Measurements from ENCODE around the gene GPC4. TPM values are rescaled to one million over a fixed set of nuclear protein-coding genes. Genes with fewer than 3 reads are reported as not detected.

The GPC4 gene
- total and polyA plus RNA-seq, 4 donors = 12.5 to 32.7 (median 21.9) TPM

DNA sequence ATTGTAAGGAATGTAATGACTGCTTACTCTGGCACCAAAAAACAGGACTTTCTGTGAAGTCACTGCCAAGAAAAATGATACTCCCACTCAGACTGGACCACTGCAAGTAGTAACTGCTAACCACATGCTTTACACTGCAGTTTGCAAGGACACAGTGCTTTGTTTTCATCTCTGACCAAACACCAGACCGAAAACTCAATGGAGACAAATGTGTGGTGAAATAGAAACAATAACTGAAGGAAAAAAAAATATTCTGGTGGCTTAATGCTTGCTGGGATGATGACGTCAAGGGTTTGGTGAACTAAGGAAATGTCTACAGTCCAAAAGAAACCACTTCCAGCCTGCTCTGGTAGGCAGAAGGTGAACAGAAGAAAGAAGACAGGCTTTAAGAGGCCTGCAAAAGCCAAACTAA lies 13.2 kb downstream of the GPC4 start:
- intact Hi-C loops (cut with DNase I) = no loop called here
- no peaks in the 10 kb centered on the region for H3K9me3 ChIP-seq (ENCODE audit: control insufficient read depth, low read length)
- 4 to 25% methylated on average over 2 of the region's 2 CpGs for WGBS, 2 donors
- DNase-seq = no peak
- H3K27me3 ChIP-seq (ENCODE audit: control insufficient read depth in 1 of 2, insufficient read depth in 2 of 2, low read length in 1 of 2) = no peaks in the 10 kb centered on the region
- H3K4me3 ChIP-seq (ENCODE audit: low read length in 2 of 2) = no peak overlapping the region
- no peaks in the 10 kb centered on the region for H3K36me3 ChIP-seq (ENCODE audit: control insufficient read depth in 1 of 2, insufficient read depth in 2 of 2, low read length in 1 of 2)
- no peaks in the 10 kb centered on the region for H3K4me1 ChIP-seq (ENCODE audit: control insufficient read depth in 1 of 2, insufficient read depth in 2 of 2, low read length in 2 of 2)
- H3K27ac ChIP-seq (ENCODE audit: low read depth in 1 of 2, low read length in 2 of 2) = peak overlapping the region in 1 of 2 donors; percentile 10
- ATAC-seq (ENCODE audit: low FRiP score) = peak; percentile 38

DNA sequence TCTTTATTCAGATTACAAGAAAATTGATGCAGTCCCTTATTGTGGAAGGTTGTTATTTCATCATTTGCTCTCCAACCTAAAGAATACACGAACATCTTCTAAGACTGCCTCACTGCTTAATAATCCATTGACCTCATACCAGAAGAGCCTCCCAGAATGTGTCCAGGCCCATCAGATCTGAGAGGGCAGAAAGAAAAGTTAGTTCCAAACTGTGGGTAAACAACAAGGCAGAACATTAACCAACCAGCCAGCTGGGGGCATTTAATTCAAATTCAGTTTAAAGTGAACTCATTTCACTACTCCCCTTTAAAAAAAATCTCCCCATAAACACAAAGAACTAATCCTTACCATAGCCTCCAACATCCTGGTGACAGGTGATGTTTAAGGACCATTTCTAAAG lies 13.8 kb downstream of the GPC4 start:
- ATAC-seq (ENCODE audit: low FRiP score) = no peak

DNA sequence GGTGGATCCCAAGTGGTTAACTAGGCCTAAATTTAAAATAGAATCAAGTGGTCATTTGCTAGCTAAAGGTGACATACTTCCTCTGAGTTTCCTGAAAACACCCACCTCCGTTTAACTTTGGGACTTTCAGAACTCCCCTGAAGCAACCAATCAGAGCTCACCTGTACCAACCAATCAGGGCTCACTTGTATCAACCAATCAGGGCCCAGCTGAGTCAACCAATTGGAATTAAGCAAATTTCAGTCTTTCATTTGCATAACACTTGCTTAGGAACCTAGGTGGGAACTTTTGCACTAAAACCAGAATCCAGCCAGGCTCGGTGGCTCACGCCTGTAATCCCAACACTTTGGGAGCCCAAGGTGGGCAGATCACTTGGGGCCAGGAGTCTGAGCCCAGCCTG lies 15.9 kb downstream of the GPC4 start:
- Histone ChIP-seq H3K4me1 (ENCODE audit: control insufficient read depth in 1 of 2, insufficient read depth in 2 of 2, low read length in 2 of 2) (no peaks in the 10 kb centered on the region), H3K27me3 (ENCODE audit: control insufficient read depth in 1 of 2, insufficient read depth in 2 of 2, low read length in 1 of 2) (no peaks in the 10 kb centered on the region), H3K9me3 (ENCODE audit: control insufficient read depth, low read length) (no peaks in the 10 kb centered on the region), H3K36me3 (ENCODE audit: control insufficient read depth in 1 of 2, insufficient read depth in 2 of 2, low read length in 1 of 2) (no peaks in the 10 kb centered on the region), H3K4me3 (ENCODE audit: low read length in 2 of 2) (no peak overlapping the region), H3K27ac (ENCODE audit: low read depth in 1 of 2, low read length in 2 of 2) (no peak overlapping the region)
- ATAC-seq (ENCODE audit: low FRiP score) (no peak), DNase-seq (no peak)
- WGBS, 2 donors = 84 to 90% methylated on average over 3 of the region's 3 CpGs
- intact Hi-C loops (cut with DNase I) = no loop called here

More for the DNA sequence above, 13.8 kb downstream of the GPC4 start:
- WGBS, 2 donors = 6 to 8% methylated on average over 1 of the region's 1 CpG
- H3K9me3 ChIP-seq (ENCODE audit: control insufficient read depth, low read length) = no peaks in the 10 kb centered on the region
- DNase-seq = no peak
- H3K4me3 ChIP-seq (ENCODE audit: low read length in 2 of 2) = no peak overlapping the region
- H3K27me3 ChIP-seq (ENCODE audit: control insufficient read depth in 1 of 2, insufficient read depth in 2 of 2, low read length in 1 of 2) = no peaks in the 10 kb centered on the region
- H3K27ac ChIP-seq (ENCODE audit: low read depth in 1 of 2, low read length in 2 of 2) = no peak overlapping the region
- no peaks in the 10 kb centered on the region for H3K36me3 ChIP-seq (ENCODE audit: control insufficient read depth in 1 of 2, insufficient read depth in 2 of 2, low read length in 1 of 2)
- intact Hi-C loops (cut with DNase I) = no loop called here
- H3K4me1 ChIP-seq (ENCODE audit: control insufficient read depth in 1 of 2, insufficient read depth in 2 of 2, low read length in 2 of 2) = no peaks in the 10 kb centered on the region

DNA sequence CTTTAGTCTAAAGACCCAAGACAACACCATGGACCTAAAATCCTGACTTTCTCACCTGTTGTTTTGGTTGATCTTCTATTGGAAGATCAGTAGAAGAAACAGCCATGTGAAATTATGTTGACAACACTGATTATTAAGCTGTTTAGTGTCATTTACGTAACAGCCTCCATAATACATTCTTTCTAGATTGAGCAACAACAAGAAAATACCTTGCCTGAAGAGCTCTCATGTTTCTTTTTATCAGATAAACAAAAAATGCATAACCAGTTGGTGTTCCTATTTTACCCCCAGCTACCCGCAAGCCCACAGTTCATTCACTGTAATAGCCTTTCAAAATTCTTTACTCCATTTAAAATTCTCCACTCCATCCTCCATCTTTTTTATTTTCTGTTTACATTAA lies 20.5 kb downstream of the GPC4 start:
- no peak overlapping the region for H3K4me3 ChIP-seq (ENCODE audit: low read length in 2 of 2)
- WGBS, 2 donors = 88 to 96% methylated on average over 2 of the region's 2 CpGs
- H3K9me3 ChIP-seq (ENCODE audit: control insufficient read depth, low read length) = no peaks in the 10 kb centered on the region
- H3K36me3 ChIP-seq (ENCODE audit: control insufficient read depth in 1 of 2, insufficient read depth in 2 of 2, low read length in 1 of 2) = no peaks in the 10 kb centered on the region
- DNase-seq = no peak
- H3K27me3 ChIP-seq (ENCODE audit: control insufficient read depth in 1 of 2, insufficient read depth in 2 of 2, low read length in 1 of 2) = no peaks in the 10 kb centered on the region
- no peak for ATAC-seq (ENCODE audit: low FRiP score)
- no peaks in the 10 kb centered on the region for H3K4me1 ChIP-seq (ENCODE audit: control insufficient read depth in 1 of 2, insufficient read depth in 2 of 2, low read length in 2 of 2)
- intact Hi-C loops (cut with DNase I) = no loop called here
- no peak overlapping the region for H3K27ac ChIP-seq (ENCODE audit: low read depth in 1 of 2, low read length in 2 of 2)

DNA sequence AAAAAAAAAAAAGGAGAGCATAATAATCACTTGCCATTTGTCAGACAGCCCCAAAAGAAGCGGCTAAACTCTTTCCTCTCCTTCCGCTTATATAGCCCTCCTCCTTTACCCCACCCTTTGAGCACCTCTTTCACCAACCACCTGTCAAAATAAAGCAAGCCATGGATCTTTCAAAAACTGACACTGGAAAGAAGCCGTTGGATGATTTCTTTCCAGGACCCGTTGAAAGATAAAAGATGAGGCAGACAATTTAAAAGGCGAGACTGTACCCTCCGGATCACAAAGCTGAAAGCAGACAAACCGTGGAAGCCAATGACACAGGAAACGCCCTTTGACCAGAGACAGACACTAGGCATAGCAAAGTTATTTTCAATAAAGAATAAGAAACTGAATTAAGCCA lies 22.6 kb downstream of the GPC4 start:
- Histone ChIP-seq H3K36me3 (ENCODE audit: control insufficient read depth in 1 of 2, insufficient read depth in 2 of 2, low read length in 1 of 2) (no peaks in the 10 kb centered on the region), H3K4me1 (ENCODE audit: control insufficient read depth in 1 of 2, insufficient read depth in 2 of 2, low read length in 2 of 2) (no peaks in the 10 kb centered on the region), H3K9me3 (ENCODE audit: control insufficient read depth, low read length) (no peaks in the 10 kb centered on the region), H3K27me3 (ENCODE audit: control insufficient read depth in 1 of 2, insufficient read depth in 2 of 2, low read length in 1 of 2) (no peaks in the 10 kb centered on the region), H3K27ac (ENCODE audit: low read depth in 1 of 2, low read length in 2 of 2) (no peak overlapping the region), H3K4me3 (ENCODE audit: low read length in 2 of 2) (no peak overlapping the region)
- ATAC-seq (ENCODE audit: low FRiP score) = no peak
- WGBS, 2 donors = 69 to 83% methylated on average over 8 of the region's 8 CpGs
- intact Hi-C loops (cut with DNase I) = no loop called here
- DNase-seq = no peak

DNA sequence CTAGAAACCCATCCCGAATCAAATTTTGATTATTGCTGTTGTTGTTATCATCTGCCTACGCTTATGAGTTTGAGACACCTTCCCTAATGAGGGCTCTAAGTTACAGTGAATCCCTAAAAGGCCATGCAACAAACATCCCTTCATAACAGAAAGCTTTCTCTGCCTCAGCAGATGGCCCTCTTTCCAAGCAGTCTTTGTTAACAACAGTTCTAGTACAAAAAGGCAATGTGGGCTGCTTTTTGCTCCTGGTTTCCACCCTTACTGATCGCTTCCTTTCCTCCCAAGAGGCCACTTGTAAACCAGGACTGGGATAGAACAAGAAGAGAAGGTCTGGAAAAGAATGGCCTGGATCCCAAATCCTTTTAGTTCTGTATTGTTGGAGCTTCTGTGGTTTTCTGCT lies 24.2 kb downstream of the GPC4 start:
- intact Hi-C loops (cut with DNase I) = no loop called here
- Histone ChIP-seq H3K9me3 (ENCODE audit: control insufficient read depth, low read length) (no peaks in the 10 kb centered on the region), H3K36me3 (ENCODE audit: control insufficient read depth in 1 of 2, insufficient read depth in 2 of 2, low read length in 1 of 2) (no peaks in the 10 kb centered on the region), H3K27me3 (ENCODE audit: control insufficient read depth in 1 of 2, insufficient read depth in 2 of 2, low read length in 1 of 2) (no peaks in the 10 kb centered on the region), H3K4me3 (ENCODE audit: low read length in 2 of 2) (no peak overlapping the region), H3K27ac (ENCODE audit: low read depth in 1 of 2, low read length in 2 of 2) (no peak overlapping the region), H3K4me1 (ENCODE audit: control insufficient read depth in 1 of 2, insufficient read depth in 2 of 2, low read length in 2 of 2) (no peaks in the 10 kb centered on the region)
- no peak for ATAC-seq (ENCODE audit: low FRiP score)
- WGBS, 2 donors = 52 to 60% methylated on average over 3 of the region's 3 CpGs
- DNase-seq = no peak

DNA sequence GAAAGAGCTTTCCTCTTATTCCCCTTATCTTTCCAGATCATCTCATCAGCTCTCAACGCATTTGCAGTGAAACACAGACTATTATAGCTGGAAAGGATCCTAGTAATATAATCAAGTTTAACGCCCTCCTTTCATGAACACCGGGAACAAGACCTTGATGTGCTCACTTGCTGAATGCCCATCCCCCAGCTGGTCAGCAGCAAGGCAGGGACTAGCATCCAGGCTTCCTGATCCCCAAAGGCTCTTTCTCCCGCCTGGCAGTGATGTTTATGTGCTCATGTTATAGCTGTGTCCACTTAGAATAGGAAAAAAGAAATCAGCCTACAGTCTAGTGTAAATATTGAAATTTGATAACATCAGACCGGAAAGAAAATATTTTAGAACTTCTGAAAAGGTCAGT lies 24.6 kb downstream of the GPC4 start:
- 26 to 27% methylated on average over 5 of the region's 5 CpGs for WGBS, 2 donors
- no peak overlapping the region for H3K27ac ChIP-seq (ENCODE audit: low read depth in 1 of 2, low read length in 2 of 2)
- H3K36me3 ChIP-seq (ENCODE audit: control insufficient read depth in 1 of 2, insufficient read depth in 2 of 2, low read length in 1 of 2) = no peaks in the 10 kb centered on the region
- H3K4me1 ChIP-seq (ENCODE audit: control insufficient read depth in 1 of 2, insufficient read depth in 2 of 2, low read length in 2 of 2) = no peaks in the 10 kb centered on the region
- H3K9me3 ChIP-seq (ENCODE audit: control insufficient read depth, low read length) = no peaks in the 10 kb centered on the region
- ATAC-seq (ENCODE audit: low FRiP score) (no peak), DNase-seq (no peak)
- no peak overlapping the region for H3K4me3 ChIP-seq (ENCODE audit: low read length in 2 of 2)
- no peaks in the 10 kb centered on the region for H3K27me3 ChIP-seq (ENCODE audit: control insufficient read depth in 1 of 2, insufficient read depth in 2 of 2, low read length in 1 of 2)
- intact Hi-C loops (cut with DNase I) = no loop called here

DNA sequence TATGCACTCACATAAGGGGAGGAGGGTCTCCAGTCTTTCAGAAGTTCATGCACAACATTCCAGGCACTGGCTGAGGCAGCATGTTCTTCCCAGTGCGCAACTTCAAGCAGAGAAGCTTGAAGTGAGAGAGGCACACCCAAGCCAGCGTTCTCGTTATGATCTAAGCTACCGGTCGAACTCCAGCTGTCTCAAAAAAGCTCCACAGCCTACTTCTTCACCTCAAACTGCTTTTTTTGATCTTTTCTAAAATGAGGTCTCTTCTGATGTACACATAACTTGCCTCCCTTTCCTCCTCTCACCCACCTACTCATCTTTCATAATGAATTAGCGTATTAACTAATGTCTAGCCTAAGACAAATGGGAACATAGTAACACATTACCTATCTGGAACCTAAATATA lies 25.3 kb downstream of the GPC4 start:
- no peak overlapping the region for H3K27ac ChIP-seq (ENCODE audit: low read depth in 1 of 2, low read length in 2 of 2)
- WGBS, 2 donors = 88 to 91% methylated on average over 6 of the region's 6 CpGs
- no peaks in the 10 kb centered on the region for H3K9me3 ChIP-seq (ENCODE audit: control insufficient read depth, low read length)
- no peaks in the 10 kb centered on the region for H3K4me1 ChIP-seq (ENCODE audit: control insufficient read depth in 1 of 2, insufficient read depth in 2 of 2, low read length in 2 of 2)
- H3K27me3 ChIP-seq (ENCODE audit: control insufficient read depth in 1 of 2, insufficient read depth in 2 of 2, low read length in 1 of 2) = no peaks in the 10 kb centered on the region
- intact Hi-C loops (cut with DNase I) = no loop called here
- no peak overlapping the region for H3K4me3 ChIP-seq (ENCODE audit: low read length in 2 of 2)
- DNase-seq (no peak), ATAC-seq (ENCODE audit: low FRiP score) (no peak)
- H3K36me3 ChIP-seq (ENCODE audit: control insufficient read depth in 1 of 2, insufficient read depth in 2 of 2, low read length in 1 of 2) = no peaks in the 10 kb centered on the region

DNA sequence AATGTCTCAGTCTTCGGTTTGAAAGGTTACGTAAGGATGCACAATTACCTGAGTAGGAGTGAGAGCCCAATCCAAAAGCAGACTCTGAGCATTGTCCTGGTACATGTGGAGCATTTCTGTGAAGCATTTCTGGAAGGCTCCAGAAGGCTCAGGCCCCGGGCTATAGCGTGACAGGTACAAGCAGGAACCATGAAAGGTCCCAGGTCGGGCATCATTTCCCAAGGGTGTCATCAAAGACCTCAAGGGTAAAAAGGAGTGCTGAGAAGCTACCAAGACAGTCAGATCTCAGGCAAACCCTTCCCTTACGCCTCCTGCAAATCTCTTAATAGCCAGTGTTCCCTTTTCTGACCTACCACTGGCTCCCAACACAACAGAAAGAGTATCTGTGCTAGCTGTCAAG lies 30.8 kb downstream of the GPC4 start:
- no peak overlapping the region for H3K27ac ChIP-seq (ENCODE audit: low read depth in 1 of 2, low read length in 2 of 2)
- ATAC-seq (ENCODE audit: low FRiP score) (no peak), DNase-seq (no peak)
- no peaks in the 10 kb centered on the region for H3K9me3 ChIP-seq (ENCODE audit: control insufficient read depth, low read length)
- no peaks in the 10 kb centered on the region for H3K36me3 ChIP-seq (ENCODE audit: control insufficient read depth in 1 of 2, insufficient read depth in 2 of 2, low read length in 1 of 2)
- H3K4me1 ChIP-seq (ENCODE audit: control insufficient read depth in 1 of 2, insufficient read depth in 2 of 2, low read length in 2 of 2) = no peaks in the 10 kb centered on the region
- 72 to 87% methylated on average over 6 of the region's 6 CpGs for WGBS, 2 donors
- intact Hi-C loops (cut with DNase I) = no loop called here
- H3K27me3 ChIP-seq (ENCODE audit: control insufficient read depth in 1 of 2, insufficient read depth in 2 of 2, low read length in 1 of 2) = no peaks in the 10 kb centered on the region
- H3K4me3 ChIP-seq (ENCODE audit: low read length in 2 of 2) = no peak overlapping the region

All from aorta (tissue), 5 donors.